CD14-positive monocyte (primary cell): ENCODE data around the gene UPB1. TPM values are rescaled to one million over a fixed set of nuclear protein-coding genes. Genes with fewer than 3 reads are reported as not detected.

Experiments
- DNase-seq, 3 donors: peaks; one replicate each; pipeline ENCODE4 v3.0.0-alpha.2; 2011 to 2022
- H2AFZ ChIP-seq: 2 replicates; pipeline ENCODE4 v1.6.0; 2012; ENCODE audit warnings: mild to moderate bottlenecking, low read depth, low read length, inconsistent platforms; ENCODE audit not compliant: insufficient read depth, poor library complexity, severe bottlenecking
- H3K27ac ChIP-seq, 2 donors: 1 replicate in 1 of 2; 2 replicates in 1 of 2; pipeline ENCODE4 v1.5.1; 2012 to 2013; ENCODE audit warnings: low read length in 2 of 2, control low read depth in 1 of 2, inconsistent platforms in 1 of 2, low read depth in 1 of 2, mild to moderate bottlenecking in 1 of 2
- H3K27me3 ChIP-seq, 2 donors: one replicate each; pipeline versions ENCODE4 v1.6.0 to v1.6.1; 2011 to 2013; ENCODE audit warnings: low read length in 2 of 2; ENCODE audit not compliant: control insufficient read depth in 2 of 2, insufficient read depth in 2 of 2
- H3K36me3 ChIP-seq, 2 donors: replicated peaks in 1 of 2; 1 replicate in 1 of 2; 2 replicates in 1 of 2; pipeline versions ENCODE4 v1.5.1 to v1.6.1; 2012 to 2013; ENCODE audit warnings: low read length in 2 of 2, control low read depth in 1 of 2, inconsistent platforms in 1 of 2, mild to moderate bottlenecking in 1 of 2; ENCODE audit not compliant: insufficient read depth in 2 of 2, control insufficient read depth in 1 of 2
- H3K4me1 ChIP-seq, 2 donors: 1 replicate in 1 of 2; 2 replicates in 1 of 2; pipeline versions ENCODE4 v1.5.1 to v1.6.1; 2012 to 2013; ENCODE audit warnings: low read length in 2 of 2, control low read depth in 1 of 2, inconsistent platforms in 1 of 2, mild to moderate bottlenecking in 1 of 2, moderate library complexity in 1 of 2; ENCODE audit not compliant: insufficient read depth in 2 of 2, control insufficient read depth in 1 of 2
- H3K4me2 ChIP-seq: replicated peaks from 2 replicates; pipeline ENCODE3; 2012; ENCODE audit warnings: low read length, moderate library complexity, mild to moderate bottlenecking; ENCODE audit not compliant: poor library complexity, severe bottlenecking; ENCODE audit errors: extremely low read depth
- H3K4me3 ChIP-seq, 3 experiments: fragments of 200-600 bp in 1 of 3; sonication (generic) in 1 of 3; replicated peaks in 1 of 3; 1 replicate in 2 of 3; 2 replicates in 1 of 3; pipeline ENCODE4 v1.5.1; 2011 to 2013; ENCODE audit warnings: low read length in 3 of 3, mild to moderate bottlenecking in 3 of 3, control low read depth in 2 of 3, low read depth in 2 of 3, inconsistent platforms in 1 of 3, moderate library complexity in 1 of 3
- H3K79me2 ChIP-seq: 2 replicates; pipeline ENCODE4 v1.6.0; 2012; ENCODE audit warnings: mild to moderate bottlenecking, control low read depth, inconsistent platforms, low read length, moderate library complexity; ENCODE audit not compliant: insufficient read depth
- H3K9ac ChIP-seq: 2 replicates; pipeline ENCODE4 v1.6.0; 2017; ENCODE audit warnings: low read length, mild to moderate bottlenecking; ENCODE audit not compliant: insufficient read depth, poor library complexity, severe bottlenecking
- H3K9me3 ChIP-seq, 2 donors: replicated peaks in 1 of 2; 1 replicate in 1 of 2; 2 replicates in 1 of 2; pipeline versions ENCODE4 v1.5.1 to v1.6.1; 2012 to 2013; ENCODE audit warnings: low read length in 2 of 2, control low read depth in 1 of 2; ENCODE audit not compliant: control insufficient read depth in 1 of 2, insufficient read depth in 1 of 2
- H4K20me1 ChIP-seq: 2 replicates; pipeline ENCODE4 v1.6.0; 2012; ENCODE audit warnings: mild to moderate bottlenecking, low read length, control low read depth, moderate library complexity; ENCODE audit not compliant: insufficient read depth
- H3K27ac Mint-ChIP-seq, 7 donors: one replicate each; pipeline ENCODE4 v1.8.0; 2020; ENCODE audit warnings: mild to moderate bottlenecking in 7 of 7, mixed read lengths in 7 of 7, moderate library complexity in 6 of 7, inconsistent platforms in 2 of 7
- H3K27me3 Mint-ChIP-seq, 3 donors: one replicate each; pipeline ENCODE4 v1.8.0; 2021 to 2022; ENCODE audit warnings: low read depth in 3 of 3, mild to moderate bottlenecking in 3 of 3, mixed read lengths in 3 of 3, moderate library complexity in 3 of 3, inconsistent platforms in 1 of 3
- H3K36me3 Mint-ChIP-seq, 2 donors: one replicate each; pipeline ENCODE4 v1.8.0; 2020; ENCODE audit warnings: mixed read lengths in 2 of 2, inconsistent platforms in 1 of 2, mild to moderate bottlenecking in 1 of 2
- H3K4me1 Mint-ChIP-seq: one replicate; pipeline ENCODE4 v1.8.0; 2020; ENCODE audit warnings: mild to moderate bottlenecking, mixed read lengths
- H3K4me3 Mint-ChIP-seq, 2 donors: one replicate each; pipeline ENCODE4 v1.8.0; 2020; ENCODE audit warnings: mild to moderate bottlenecking in 2 of 2, mixed read lengths in 2 of 2, moderate library complexity in 1 of 2
- H3K9me3 Mint-ChIP-seq, 7 donors: one replicate each; pipeline ENCODE4 v1.8.0; 2020 to 2022; ENCODE audit warnings: mixed read lengths in 7 of 7, mild to moderate bottlenecking in 6 of 7, moderate library complexity in 6 of 7, inconsistent platforms in 2 of 7
- WGBS: methylation state at CpG from one replicate; pipeline ENCODE4 v1.1.5; 2013; ENCODE audit warnings: missing lambda C conversion rate; ENCODE audit not compliant: insufficient coverage; 5-methylcytosine and 5-hydroxymethylcytosine counted together
- intact Hi-C, 2 donors: fragments of 100-400 bp; cut with micrococcal nuclease; formaldehyde crosslinking; loops; one replicate each; pipeline versions ENCODE4 v1.15.0 to v1.15.1; 2023
- polyA plus RNA-seq, 3 donors: library from polyadenylated mRNA; depleted of rRNA in 1 of 3; unstranded in 2 of 3; stranded (reverse) in 1 of 3; fragments of 300-500 nt in 2 of 3; fragments of >200 nt in 1 of 3; fragmentation: Illumina TruSeq in 2 of 3; gene quantifications; 1 replicate in 2 of 3; 2 replicates in 1 of 3; pipeline ENCODE4 v1.2.3, GENCODE V29; 2012 to 2021
- TF ChIP-seq, protein P1 (sequence below): fragments of 200-600 bp; IDR thresholded peaks from one replicate; pipeline ENCODE4 v1.8.0; 2022; ENCODE audit warnings: antibody characterized with exemption, mild to moderate bottlenecking

The UPB1 gene
- polyA plus RNA-seq, 3 donors: 0.13 to 0.17 TPM; not detected in 1

DNA sequence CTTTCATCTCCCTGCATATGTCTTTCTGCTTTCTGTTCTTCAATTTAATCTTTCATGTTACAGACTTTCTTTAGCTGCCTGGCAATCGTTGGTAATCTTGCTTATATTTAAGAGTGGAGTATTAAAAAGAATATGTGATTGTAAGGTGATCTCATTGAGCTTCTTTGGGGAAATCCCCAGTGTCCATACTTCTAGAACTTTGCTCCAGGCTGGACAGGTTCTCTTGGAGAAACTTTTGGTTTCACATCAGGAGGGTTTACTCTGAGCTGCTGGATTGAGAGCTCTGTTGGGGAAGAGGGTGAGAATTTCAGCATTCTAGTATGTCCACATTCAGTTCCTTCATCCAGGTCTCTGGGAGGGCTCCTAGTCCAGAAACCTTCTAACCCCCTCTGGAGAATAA, 81.6 kb downstream of the UPB1 start:
- DNase-seq: no peak
- Histone ChIP-seq H2AFZ (no peak overlapping the region), H3K36me3 (peaks cover 29 to 46% of the 10 kb centered on the region in 2 donors), H3K9ac (no peak overlapping the region), H3K9me3 (no peaks in the 10 kb centered on the region), H3K4me3 (no peak overlapping the region), H3K27ac (no peak overlapping the region), H3K4me2 (no peak overlapping the region), H3K4me1 (no peaks in the 10 kb centered on the region), H3K27me3 (no peaks in the 10 kb centered on the region), H4K20me1 (no peaks in the 10 kb centered on the region), H3K79me2 (no peaks in the 10 kb centered on the region)
- intact Hi-C loops: no loop called here
- TF ChIP-seq, protein P1, sequence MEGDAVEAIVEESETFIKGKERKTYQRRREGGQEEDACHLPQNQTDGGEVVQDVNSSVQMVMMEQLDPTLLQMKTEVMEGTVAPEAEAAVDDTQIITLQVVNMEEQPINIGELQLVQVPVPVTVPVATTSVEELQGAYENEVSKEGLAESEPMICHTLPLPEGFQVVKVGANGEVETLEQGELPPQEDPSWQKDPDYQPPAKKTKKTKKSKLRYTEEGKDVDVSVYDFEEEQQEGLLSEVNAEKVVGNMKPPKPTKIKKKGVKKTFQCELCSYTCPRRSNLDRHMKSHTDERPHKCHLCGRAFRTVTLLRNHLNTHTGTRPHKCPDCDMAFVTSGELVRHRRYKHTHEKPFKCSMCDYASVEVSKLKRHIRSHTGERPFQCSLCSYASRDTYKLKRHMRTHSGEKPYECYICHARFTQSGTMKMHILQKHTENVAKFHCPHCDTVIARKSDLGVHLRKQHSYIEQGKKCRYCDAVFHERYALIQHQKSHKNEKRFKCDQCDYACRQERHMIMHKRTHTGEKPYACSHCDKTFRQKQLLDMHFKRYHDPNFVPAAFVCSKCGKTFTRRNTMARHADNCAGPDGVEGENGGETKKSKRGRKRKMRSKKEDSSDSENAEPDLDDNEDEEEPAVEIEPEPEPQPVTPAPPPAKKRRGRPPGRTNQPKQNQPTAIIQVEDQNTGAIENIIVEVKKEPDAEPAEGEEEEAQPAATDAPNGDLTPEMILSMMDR: no peak
- Mint-ChIP-seq H3K9me3 (no peaks in the 10 kb centered on the region), H3K27ac (peak overlapping the region in 4 of 7 donors; percentile 2 to 64 (median 49)), H3K27me3 (peaks cover 0 to 2% (median 0%) of the 10 kb centered on the region in 3 donors), H3K4me3 (no peak overlapping the region), H3K4me1 (peaks cover 6% of the 10 kb centered on the region), H3K36me3 (peaks cover 45 to 61% of the 10 kb centered on the region in 2 donors)
- no CpG with 5 or more reads among the region's 1 CpG for WGBS

Other genes with a start within 250 kb of the UPB1 start
- 1 to 10 TPM; 2.5 to 7.2 (median 4.9) TPM for gene SPECC1L, start 224.5 kb upstream of the UPB1 start, polyA plus RNA-seq
- gene ADORA2A, start 67.7 kb upstream of the UPB1 start, polyA plus RNA-seq: 10 to 100 TPM in 1 of 3 donors, 1 to 10 TPM in 2; 5.8 to 10.2 (median 6.5) TPM
- 10 to 100 TPM; 67.1 to 85.9 (median 72.5) TPM for gene GUCD1, start 59.8 kb downstream of the UPB1 start, polyA plus RNA-seq
- 100 to 1,000 TPM in 1 of 3 donors, 10 to 100 TPM in 2; 71.8 to 115 (median 80.9) TPM for gene SNRPD3, start 60.7 kb downstream of the UPB1 start, polyA plus RNA-seq
- gene LRRC75B, start 97.7 kb downstream of the UPB1 start, polyA plus RNA-seq: 1 to 10 TPM in 1 of 3 donors, under 1 TPM in 2; 0.20 to 5.2 (median 0.53) TPM
- gene GGT1, start 107.9 kb downstream of the UPB1 start, polyA plus RNA-seq: 10 to 100 TPM; 16.0 to 26.5 (median 25.5) TPM